H1 (cell line): ENCODE measurements around the gene MACROD1. TPM values are rescaled to one million over a fixed set of nuclear protein-coding genes. Genes with fewer than 3 reads are reported as not detected.

ENCODE experiments used
- POLR2AphosphoS5 ChIP-seq: IDR thresholded peaks from 2 replicates; pipeline ENCODE4 v1.6.1; 2011; ENCODE audit warnings: low read depth, low read length
- SP2 ChIP-seq: IDR thresholded peaks from 2 replicates; pipeline ENCODE4 v1.6.1; 2012; ENCODE audit warnings: mild to moderate bottlenecking, low read length, inconsistent platforms
- polyA plus RNA-seq, 7 experiments: library from polyadenylated mRNA; depleted of rRNA in 3 of 7; stranded (reverse) in 5 of 7; unstranded in 2 of 7; fragments of >200 nt in 5 of 7; fragments of 200-250 nt in 2 of 7; gene quantifications; 1 replicate in 5 of 7; 2 replicates in 1 of 7; 4 replicates in 1 of 7; pipeline versions ENCODE4 v1.2.1 to v1.2.3, GENCODE V29; 2011 to 2013; ENCODE audit warnings: missing spikeins in 2 of 7, mixed read lengths in 2 of 7
- total RNA-seq: library from RNA; stranded (reverse); fragmentation: NEBNext Ultra II Directional; extraction: Animal tissue kit (Norgen Biotek cat#: 25700); gene quantifications from 2 replicates; pipeline ENCODE4 v1.2.1, GENCODE V29; 2021

MACROD1 gene
- total and polyA plus RNA-seq, 2 of the 8 experiments (the other 6 are each of a cell fraction or from before 2014, with no cell fraction given) = 19.5 to 34.1 TPM

- TF ChIP-seq SP2 = no peak
- no peak for TF ChIP-seq POLR2AphosphoS5
Measured at GRCh38 chr11:64078905-64079304, 87.0 kb downstream of the MACROD1 start (continued).
